ENCODE data around the gene MGME1. TPM values are rescaled to one million over a fixed set of nuclear protein-coding genes. Genes with fewer than 3 reads are reported as not detected.

MGME1 gene
- total RNA-seq, 4 donors from 2014 or later = 16.1 to 38.0 (median 19.0) TPM

GRCh38 chr20:17969884-17970409 is 1.1 kb downstream of the MGME1 start:
- Histone ChIP-seq H3K36me3 (no peaks in the 10 kb centered on the region), H3K27ac (peak overlapping the region; percentile 94 to 97 (median 95)), H3K4me3 (peak overlapping the region; percentile 73 to 89 (median 81)), H3K27me3 (no peaks in the 10 kb centered on the region), H3K4me1 (peaks cover 0 to 41% (median 20%) of the 10 kb centered on the region in 4 donors), H3K9me3 (no peaks in the 10 kb centered on the region)
- peak; percentile 57 to 69 (median 59) for DNase-seq
- TF ChIP-seq POLR2A (IDR thresholded peaks at IDR 0.05) (peak; percentile 45 to 51), CTCF (IDR thresholded peaks at IDR 0.05) (no peak)

DNA sequence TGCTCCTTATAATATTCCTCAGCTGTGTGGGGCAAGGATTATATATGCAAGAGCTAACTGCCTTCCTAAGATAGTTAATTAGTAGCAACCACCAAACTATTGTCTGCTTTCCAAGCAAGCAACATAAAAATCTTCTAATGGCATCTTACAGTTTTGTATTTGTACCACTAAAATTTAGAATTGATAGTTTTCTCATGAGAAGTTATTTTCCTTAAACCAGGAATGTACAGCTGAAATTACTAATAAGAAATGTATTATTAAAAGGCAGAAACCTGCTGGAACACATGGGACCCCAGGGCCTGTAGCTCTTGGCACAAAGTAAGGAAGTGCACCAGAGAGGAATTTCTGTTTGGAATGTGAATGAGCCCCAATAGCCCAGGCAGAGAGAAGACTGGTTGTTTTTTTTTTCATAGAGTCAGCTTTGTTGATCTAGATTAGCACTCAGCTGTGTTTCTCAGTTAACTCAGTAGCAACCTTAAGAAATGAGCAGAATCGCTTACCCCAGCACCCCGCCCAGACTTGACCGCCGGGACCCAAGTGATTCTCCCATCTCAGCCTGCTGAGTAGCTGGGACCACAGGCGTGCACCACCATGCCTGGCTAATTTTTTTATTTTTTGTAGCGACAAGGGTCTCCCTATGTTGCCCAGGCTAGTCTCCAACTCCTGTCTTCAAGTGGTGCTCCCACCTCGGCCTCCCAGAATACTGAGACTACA is 2.6 kb downstream of the MGME1 start:
- Histone ChIP-seq H3K4me1 (peaks cover 0 to 36% (median 14%) of the 10 kb centered on the region in 4 donors), H3K4me3 (peak overlapping the region in 3 of 4 donors; percentile 12 to 84 (median 78))

GRCh38 chr20:17972121-17972520 is 3.3 kb downstream of the MGME1 start:
- no peak for DNase-seq
- no peaks in the 10 kb centered on the region for H3K27me3 ChIP-seq
- H3K27ac ChIP-seq = peak overlapping the region in 3 of 4 donors; percentile 94 to 95 (median 95)
- no peaks in the 10 kb centered on the region for H3K9me3 ChIP-seq
- TF ChIP-seq CTCF (IDR thresholded peaks at IDR 0.05) (no peak), POLR2A (IDR thresholded peaks at IDR 0.05) (no peak)
- H3K4me3 ChIP-seq = peak overlapping the region in 2 of 4 donors; percentile 78 to 84
- peaks cover 0 to 10% (median 0%) of the 10 kb centered on the region in 3 donors for H3K36me3 ChIP-seq
- H3K4me1 ChIP-seq = peaks cover 0 to 36% (median 14%) of the 10 kb centered on the region in 4 donors

More for the DNA sequence above, 2.6 kb downstream of the MGME1 start:
- no peaks in the 10 kb centered on the region for H3K27me3 ChIP-seq
- H3K9me3 ChIP-seq = no peaks in the 10 kb centered on the region
- DNase-seq = peak in 2 of 3 donors; percentile 48 to 56
- peak in 1 of 2 donors; percentile 18 for TF ChIP-seq POLR2A (IDR thresholded peaks at IDR 0.05)
- TF ChIP-seq CTCF (IDR thresholded peaks at IDR 0.05) = no peak
- peak overlapping the region; percentile 94 to 97 (median 95) for H3K27ac ChIP-seq
- peaks cover 0 to 3% (median 0%) of the 10 kb centered on the region in 3 donors for H3K36me3 ChIP-seq

GRCh38 chr20:17976305-17976704 is 7.5 kb downstream of the MGME1 start:
- Histone ChIP-seq H3K4me3 (no peak overlapping the region), H3K27me3 (no peaks in the 10 kb centered on the region), H3K4me1 (peaks cover 0 to 24% (median 9%) of the 10 kb centered on the region in 4 donors), H3K36me3 (peaks cover 0 to 27% (median 0%) of the 10 kb centered on the region in 3 donors), H3K9me3 (no peaks in the 10 kb centered on the region), H3K27ac (no peak overlapping the region)
- TF ChIP-seq POLR2A (IDR thresholded peaks at IDR 0.05) (no peak), CTCF (IDR thresholded peaks at IDR 0.05) (no peak)
- DNase-seq = no peak

- Histone ChIP-seq H3K36me3 (peaks cover 0 to 21% (median 0%) of the 10 kb centered on the region in 3 donors), H3K4me3 (no peak overlapping the region), H3K9me3 (no peaks in the 10 kb centered on the region), H3K27me3 (no peaks in the 10 kb centered on the region), H3K27ac (peak overlapping the region in 2 of 4 donors; percentile 70 to 72), H3K4me1 (peaks cover 0 to 17% (median 0%) of the 10 kb centered on the region in 4 donors)
- no peak for TF ChIP-seq CTCF (IDR thresholded peaks at IDR 0.05)
- peak in 1 of 2 donors; percentile 24 for TF ChIP-seq POLR2A (IDR thresholded peaks at IDR 0.05)
- DNase-seq = peak in 1 of 3 donors; percentile 61
Measured at GRCh38 chr20:17985388-17986018, 16.7 kb downstream of the MGME1 start.

All from Peyer's patch (tissue), 4 donors.